CD8-positive, alpha-beta memory T cell (primary cell): ENCODE measurements around the gene PCDHGB3. TPM values are rescaled to one million over a fixed set of nuclear protein-coding genes. Genes with fewer than 3 reads are reported as not detected.
"Not testable (repeated sequence)": the region's sequence is repeated elsewhere in the genome, so short reads cannot be mapped to it uniquely, and the experiment has no call there.

Experiments
- CTCF ChIA-PET: fragments of 350-600 bp; sonication (Branson Sonifier 250); formaldehyde crosslinking; loops from one replicate; lab custom pipeline; 2021; ENCODE audit warnings: antibody characterized with exemption; lab: Charles Lee
- POLR2A ChIA-PET: fragments of 350-600 bp; sonication (Branson Sonifier 250); formaldehyde crosslinking; loops from one replicate; lab custom pipeline; 2021; ENCODE audit warnings: antibody characterized with exemption; lab: Charles Lee
- DNase-seq, 5 donors: peaks; one replicate each; pipeline versions ENCODE4 v3.0.0 to v3.0.0-alpha.2; 2020 to 2022; ENCODE audit warnings: mixed read lengths in 1 of 5
- H3K27ac ChIP-seq: one replicate; pipeline ENCODE4 v1.7.0; 2013; ENCODE audit warnings: low read depth, mild to moderate bottlenecking, low read length, moderate library complexity
- H3K27me3 ChIP-seq: 2 replicates; pipeline ENCODE4 v1.7.0; 2013; ENCODE audit warnings: low read length, mild to moderate bottlenecking; ENCODE audit not compliant: insufficient read depth, poor library complexity, severe bottlenecking
- H3K36me3 ChIP-seq: 2 replicates; pipeline ENCODE4 v1.7.0; 2013; ENCODE audit warnings: mild to moderate bottlenecking, low read length, moderate library complexity; ENCODE audit not compliant: insufficient read depth
- H3K4me1 ChIP-seq: 2 replicates; pipeline ENCODE4 v1.7.0; 2013; ENCODE audit warnings: mild to moderate bottlenecking, low read length, moderate library complexity; ENCODE audit not compliant: insufficient read depth
- H3K4me3 ChIP-seq: 2 replicates; pipeline ENCODE4 v1.7.0; 2013; ENCODE audit warnings: mild to moderate bottlenecking, low read length
- H3K9me3 ChIP-seq: 2 replicates; pipeline ENCODE4 v1.7.0; 2013; ENCODE audit warnings: mild to moderate bottlenecking, low read length
- H3K27ac Mint-ChIP-seq, 8 donors: one replicate each; pipeline ENCODE4 v1.8.0; 2020 to 2021; ENCODE audit warnings: mixed read lengths in 8 of 8, mild to moderate bottlenecking in 6 of 8, inconsistent platforms in 3 of 8, moderate library complexity in 3 of 8
- H3K27me3 Mint-ChIP-seq, 2 donors: one replicate each; pipeline ENCODE4 v1.8.0; 2020 to 2021; ENCODE audit warnings: mixed read lengths in 2 of 2, mild to moderate bottlenecking in 1 of 2, moderate library complexity in 1 of 2
- H3K36me3 Mint-ChIP-seq, 3 donors: one replicate each; pipeline ENCODE4 v1.8.0; 2020 to 2021; ENCODE audit warnings: mixed read lengths in 3 of 3, inconsistent platforms in 1 of 3, mild to moderate bottlenecking in 1 of 3
- H3K4me1 Mint-ChIP-seq, 3 donors: one replicate each; pipeline ENCODE4 v1.8.0; 2020 to 2021; ENCODE audit warnings: mixed read lengths in 3 of 3, inconsistent platforms in 1 of 3, mild to moderate bottlenecking in 1 of 3
- H3K4me3 Mint-ChIP-seq, 7 donors: one replicate each; pipeline ENCODE4 v1.8.0; 2020 to 2021; ENCODE audit warnings: mixed read lengths in 7 of 7, mild to moderate bottlenecking in 6 of 7, moderate library complexity in 4 of 7, inconsistent platforms in 2 of 7
- H3K9me3 Mint-ChIP-seq, 5 donors: one replicate each; pipeline ENCODE4 v1.8.0; 2020 to 2022; ENCODE audit warnings: mixed read lengths in 5 of 5, mild to moderate bottlenecking in 3 of 5, moderate library complexity in 2 of 5, inconsistent platforms in 1 of 5
- polyA plus RNA-seq: library from polyadenylated mRNA; unstranded; fragments of 300-500 nt; fragmentation: Illumina TruSeq; gene quantifications from one replicate; pipeline ENCODE4 v1.2.3, GENCODE V29; 2021
- total RNA-seq, 2 experiments: library from RNA; stranded (reverse); gene quantifications; one replicate each; pipeline ENCODE4 v1.2.3, GENCODE V29; 2021

PCDHGB3 gene
- total and polyA plus RNA-seq, 3 experiments from 2014 or later = 0.18 to 0.28 TPM; not detected in 1

- DNase-seq = peak; percentile 33 to 61 (median 41)
- H3K9me3 Mint-ChIP-seq = peaks cover 16 to 57% (median 55%) of the 10 kb centered on the region in 5 donors
- peaks cover 63 to 77% of the 10 kb centered on the region in 2 donors for H3K27me3 Mint-ChIP-seq
- peak within 1 kb of the TSS; percentile 77 to 95 (median 84) for H3K4me3 Mint-ChIP-seq
- no peak within 1 kb of the TSS for H3K27ac ChIP-seq
- H3K27me3 ChIP-seq = peaks cover 59% of the 10 kb centered on the region
- ChIA-PET POLR2A (no interaction called here), CTCF (interaction anchor here (0.7 to 2.1 kb wide), 12 partner anchors 10 to 151 kb away, joined by 3 to 10 read pairs (median 4); partner anchors contain the start of genes PCDHGA9 and TAF7)
- peaks cover 20 to 29% (median 21%) of the 10 kb centered on the region in 3 donors for H3K4me1 Mint-ChIP-seq
- no peaks in the 10 kb centered on the region for H3K9me3 ChIP-seq
- peaks cover 7% of the 10 kb centered on the region for H3K4me1 ChIP-seq
- no peaks in the 10 kb centered on the region for H3K36me3 ChIP-seq
- peak within 1 kb of the TSS; percentile 77 for H3K4me3 ChIP-seq
- H3K27ac Mint-ChIP-seq = peak within 1 kb of the TSS in 2 of 8 donors; percentile 10 to 38
- peaks cover 0 to 19% (median 4%) of the 10 kb centered on the region in 3 donors for H3K36me3 Mint-ChIP-seq
These were observed 43.0 kb downstream of the PCDHGB3 start, which contains the start of gene PCDHGA10 for GRCh38 chr5:141412854-141413539. PCDHGA10 (plus strand) TSS chr5:141412987; CDS start chr5:141413176, 189 bp downstream.

GRCh38 chr5:141413540-141414069 is 43.6 kb downstream of the PCDHGB3 start:
- peak overlapping the region; percentile 77 for H3K4me3 ChIP-seq
- POLR2A ChIA-PET = no interaction called here
- Mint-ChIP-seq H3K27me3 (peaks cover 65 to 78% of the 10 kb centered on the region in 2 donors), H3K4me3 (peak overlapping the region; percentile 77 to 95 (median 84)), H3K9me3 (peaks cover 19 to 57% (median 56%) of the 10 kb centered on the region in 5 donors), H3K36me3 (peaks cover 0 to 20% (median 4%) of the 10 kb centered on the region in 3 donors), H3K27ac (peak overlapping the region in 2 of 8 donors; percentile 10 to 38), H3K4me1 (peaks cover 20 to 32% (median 21%) of the 10 kb centered on the region in 3 donors)
- no peak overlapping the region for H3K27ac ChIP-seq
- H3K36me3 ChIP-seq = no peaks in the 10 kb centered on the region
- no peak for DNase-seq
- CTCF ChIA-PET = interaction anchor here (1.1 to 2.1 kb wide), 8 partner anchors 11 to 150 kb away, joined by 3 to 10 read pairs (median 5); partner anchors contain the start of gene TAF7
- peaks cover 4% of the 10 kb centered on the region for H3K9me3 ChIP-seq
- peaks cover 63% of the 10 kb centered on the region for H3K27me3 ChIP-seq
- H3K4me1 ChIP-seq = peaks cover 7% of the 10 kb centered on the region

GRCh38 chr5:141414548-141415274 is 44.7 kb downstream of the PCDHGB3 start:
- POLR2A ChIA-PET, H3K36me3 ChIP-seq, H3K4me3 ChIP-seq, H3K27ac ChIP-seq, DNase-seq, H3K9me3 ChIP-seq, H3K4me1 ChIP-seq: not testable (repeated sequence)
- CTCF ChIA-PET = interaction anchor here (1.4 to 2.1 kb wide), 3 partner anchors 94 to 143 kb away, joined by 3 to 8 read pairs (median 6); partner anchors contain the start of gene TAF7
- Mint-ChIP-seq H3K27me3 (peaks cover 60 to 75% of the 10 kb centered on the region in 2 donors), H3K9me3 (peaks cover 16 to 54% (median 53%) of the 10 kb centered on the region in 5 donors), H3K4me1 (peaks cover 20 to 35% (median 21%) of the 10 kb centered on the region in 3 donors), H3K27ac (peak overlapping the region in 1 of 8 donors; percentile 50), H3K36me3 (peaks cover 0 to 18% (median 5%) of the 10 kb centered on the region in 3 donors), H3K4me3 (peak overlapping the region; percentile 6 to 68 (median 43))
- H3K27me3 ChIP-seq = peaks cover 62% of the 10 kb centered on the region

GRCh38 chr5:141415275-141415618 is 45.2 kb downstream of the PCDHGB3 start:
- CTCF ChIA-PET, H3K9me3 ChIP-seq: not testable (repeated sequence)
- peak overlapping the region in 5 of 7 donors; percentile 6 to 41 (median 29) for H3K4me3 Mint-ChIP-seq

GRCh38 chr5:141417494-141418172 is 47.6 kb downstream of the PCDHGB3 start, which contains the start of gene PCDHGB7:
PCDHGB7 (plus strand) TSS chr5:141417677; CDS start chr5:141417860, 183 bp downstream.
- POLR2A ChIA-PET, H3K4me3 ChIP-seq, H3K4me1 ChIP-seq, H3K27ac ChIP-seq, H3K36me3 ChIP-seq: not testable (repeated sequence)
- Mint-ChIP-seq H3K27me3 (peaks cover 72 to 84% of the 10 kb centered on the region in 2 donors), H3K27ac (peak within 1 kb of the TSS in 3 of 8 donors; percentile 30 to 69 (median 36)), H3K4me1 (peaks cover 24 to 43% (median 27%) of the 10 kb centered on the region in 3 donors), H3K4me3 (peak within 1 kb of the TSS; percentile 56 to 81 (median 68)), H3K9me3 (peaks cover 18 to 69% (median 66%) of the 10 kb centered on the region in 5 donors), H3K36me3 (peaks cover 0 to 22% (median 5%) of the 10 kb centered on the region in 3 donors)
- peak in 2 of 5 donors; percentile 16 to 32 for DNase-seq
- Histone ChIP-seq H3K9me3 (peaks cover 13% of the 10 kb centered on the region), H3K27me3 (peaks cover 71% of the 10 kb centered on the region)
- CTCF ChIA-PET = interaction anchor here (1.1 to 1.4 kb wide), 2 partner anchors 10 to 146 kb away, joined by 3 to 4 read pairs; partner anchors contain the start of gene PCDHGB6

More at GRCh38 chr5:141415275-141415618, 45.2 kb downstream of the PCDHGB3 start:
- peaks cover 14 to 56% (median 54%) of the 10 kb centered on the region in 5 donors for H3K9me3 Mint-ChIP-seq
- H3K4me1 ChIP-seq, POLR2A ChIA-PET, H3K27ac ChIP-seq, DNase-seq, H3K4me3 ChIP-seq, H3K36me3 ChIP-seq, H3K27ac Mint-ChIP-seq: not testable (repeated sequence)
- H3K27me3 Mint-ChIP-seq = peaks cover 62 to 77% of the 10 kb centered on the region in 2 donors
- peaks cover 64% of the 10 kb centered on the region for H3K27me3 ChIP-seq
- H3K36me3 Mint-ChIP-seq = peaks cover 0 to 22% (median 5%) of the 10 kb centered on the region in 3 donors
- H3K4me1 Mint-ChIP-seq = peaks cover 20 to 35% (median 21%) of the 10 kb centered on the region in 3 donors

- no peak overlapping the region for H3K4me3 ChIP-seq
- ChIA-PET CTCF (no interaction called here), POLR2A (no interaction called here)
- peaks cover 13% of the 10 kb centered on the region for H3K9me3 ChIP-seq
- Mint-ChIP-seq H3K4me3 (peak overlapping the region in 4 of 7 donors; percentile 5 to 68 (median 26)), H3K4me1 (peaks cover 10 to 27% (median 17%) of the 10 kb centered on the region in 3 donors), H3K27me3 (peaks cover 67 to 78% of the 10 kb centered on the region in 2 donors), H3K9me3 (peaks cover 20 to 72% (median 59%) of the 10 kb centered on the region in 5 donors), H3K36me3 (peaks cover 0 to 20% (median 4%) of the 10 kb centered on the region in 3 donors), H3K27ac (no peak overlapping the region)
- DNase-seq = no peak
- H3K27ac ChIP-seq = no peak overlapping the region
- H3K27me3 ChIP-seq = peaks cover 57% of the 10 kb centered on the region
- no peaks in the 10 kb centered on the region for H3K36me3 ChIP-seq
- H3K4me1 ChIP-seq = no peaks in the 10 kb centered on the region
These were observed 49.2 kb downstream of the PCDHGB3 start for GRCh38 chr5:141419074-141419880.
